CD14-positive monocyte (primary cell): ENCODE measurements around the gene HS3ST4. TPM values are rescaled to one million over a fixed set of nuclear protein-coding genes. Genes with fewer than 3 reads are reported as not detected.

Experiments
- DNase-seq, 3 donors: peaks; one replicate each; pipeline ENCODE4 v3.0.0-alpha.2; 2011 to 2022
- H2AFZ ChIP-seq: 2 replicates; pipeline ENCODE4 v1.6.0; 2012; ENCODE audit warnings: mild to moderate bottlenecking, low read depth, low read length, inconsistent platforms; ENCODE audit not compliant: insufficient read depth, poor library complexity, severe bottlenecking
- H3K27ac ChIP-seq, 2 donors: 1 replicate in 1 of 2; 2 replicates in 1 of 2; pipeline ENCODE4 v1.5.1; 2012 to 2013; ENCODE audit warnings: low read length in 2 of 2, control low read depth in 1 of 2, inconsistent platforms in 1 of 2, low read depth in 1 of 2, mild to moderate bottlenecking in 1 of 2
- H3K27me3 ChIP-seq, 2 donors: one replicate each; pipeline versions ENCODE4 v1.6.0 to v1.6.1; 2011 to 2013; ENCODE audit warnings: low read length in 2 of 2; ENCODE audit not compliant: control insufficient read depth in 2 of 2, insufficient read depth in 2 of 2
- H3K36me3 ChIP-seq, 2 donors: replicated peaks in 1 of 2; 1 replicate in 1 of 2; 2 replicates in 1 of 2; pipeline versions ENCODE4 v1.5.1 to v1.6.1; 2012 to 2013; ENCODE audit warnings: low read length in 2 of 2, control low read depth in 1 of 2, inconsistent platforms in 1 of 2, mild to moderate bottlenecking in 1 of 2; ENCODE audit not compliant: insufficient read depth in 2 of 2, control insufficient read depth in 1 of 2
- H3K4me1 ChIP-seq, 2 donors: 1 replicate in 1 of 2; 2 replicates in 1 of 2; pipeline versions ENCODE4 v1.5.1 to v1.6.1; 2012 to 2013; ENCODE audit warnings: low read length in 2 of 2, control low read depth in 1 of 2, inconsistent platforms in 1 of 2, mild to moderate bottlenecking in 1 of 2, moderate library complexity in 1 of 2; ENCODE audit not compliant: insufficient read depth in 2 of 2, control insufficient read depth in 1 of 2
- H3K4me2 ChIP-seq: replicated peaks from 2 replicates; pipeline ENCODE3; 2012; ENCODE audit warnings: low read length, moderate library complexity, mild to moderate bottlenecking; ENCODE audit not compliant: poor library complexity, severe bottlenecking; ENCODE audit errors: extremely low read depth
- H3K4me3 ChIP-seq, 3 experiments: fragments of 200-600 bp in 1 of 3; sonication (generic) in 1 of 3; replicated peaks in 1 of 3; 1 replicate in 2 of 3; 2 replicates in 1 of 3; pipeline ENCODE4 v1.5.1; 2011 to 2013; ENCODE audit warnings: low read length in 3 of 3, mild to moderate bottlenecking in 3 of 3, control low read depth in 2 of 3, low read depth in 2 of 3, inconsistent platforms in 1 of 3, moderate library complexity in 1 of 3
- H3K79me2 ChIP-seq: 2 replicates; pipeline ENCODE4 v1.6.0; 2012; ENCODE audit warnings: mild to moderate bottlenecking, control low read depth, inconsistent platforms, low read length, moderate library complexity; ENCODE audit not compliant: insufficient read depth
- H3K9ac ChIP-seq: 2 replicates; pipeline ENCODE4 v1.6.0; 2017; ENCODE audit warnings: low read length, mild to moderate bottlenecking; ENCODE audit not compliant: insufficient read depth, poor library complexity, severe bottlenecking
- H3K9me3 ChIP-seq, 2 donors: replicated peaks in 1 of 2; 1 replicate in 1 of 2; 2 replicates in 1 of 2; pipeline versions ENCODE4 v1.5.1 to v1.6.1; 2012 to 2013; ENCODE audit warnings: low read length in 2 of 2, control low read depth in 1 of 2; ENCODE audit not compliant: control insufficient read depth in 1 of 2, insufficient read depth in 1 of 2
- H4K20me1 ChIP-seq: 2 replicates; pipeline ENCODE4 v1.6.0; 2012; ENCODE audit warnings: mild to moderate bottlenecking, low read length, control low read depth, moderate library complexity; ENCODE audit not compliant: insufficient read depth
- H3K27ac Mint-ChIP-seq, 7 donors: one replicate each; pipeline ENCODE4 v1.8.0; 2020; ENCODE audit warnings: mild to moderate bottlenecking in 7 of 7, mixed read lengths in 7 of 7, moderate library complexity in 6 of 7, inconsistent platforms in 2 of 7
- H3K27me3 Mint-ChIP-seq, 3 donors: one replicate each; pipeline ENCODE4 v1.8.0; 2021 to 2022; ENCODE audit warnings: low read depth in 3 of 3, mild to moderate bottlenecking in 3 of 3, mixed read lengths in 3 of 3, moderate library complexity in 3 of 3, inconsistent platforms in 1 of 3
- H3K36me3 Mint-ChIP-seq, 2 donors: one replicate each; pipeline ENCODE4 v1.8.0; 2020; ENCODE audit warnings: mixed read lengths in 2 of 2, inconsistent platforms in 1 of 2, mild to moderate bottlenecking in 1 of 2
- H3K4me1 Mint-ChIP-seq: one replicate; pipeline ENCODE4 v1.8.0; 2020; ENCODE audit warnings: mild to moderate bottlenecking, mixed read lengths
- H3K4me3 Mint-ChIP-seq, 2 donors: one replicate each; pipeline ENCODE4 v1.8.0; 2020; ENCODE audit warnings: mild to moderate bottlenecking in 2 of 2, mixed read lengths in 2 of 2, moderate library complexity in 1 of 2
- H3K9me3 Mint-ChIP-seq, 7 donors: one replicate each; pipeline ENCODE4 v1.8.0; 2020 to 2022; ENCODE audit warnings: mixed read lengths in 7 of 7, mild to moderate bottlenecking in 6 of 7, moderate library complexity in 6 of 7, inconsistent platforms in 2 of 7
- CTCF ChIP-seq: fragments of 200-600 bp; IDR thresholded peaks from one replicate; pipeline ENCODE4 v1.8.0; 2022; ENCODE audit warnings: antibody characterized with exemption, mild to moderate bottlenecking
- WGBS: methylation state at CpG from one replicate; pipeline ENCODE4 v1.1.5; 2013; ENCODE audit warnings: missing lambda C conversion rate; ENCODE audit not compliant: insufficient coverage; 5-methylcytosine and 5-hydroxymethylcytosine counted together
- intact Hi-C, 2 donors: fragments of 100-400 bp; cut with micrococcal nuclease; formaldehyde crosslinking; loops; one replicate each; pipeline versions ENCODE4 v1.15.0 to v1.15.1; 2023
- polyA plus RNA-seq, 3 donors: library from polyadenylated mRNA; depleted of rRNA in 1 of 3; unstranded in 2 of 3; stranded (reverse) in 1 of 3; fragments of 300-500 nt in 2 of 3; fragments of >200 nt in 1 of 3; fragmentation: Illumina TruSeq in 2 of 3; gene quantifications; 1 replicate in 2 of 3; 2 replicates in 1 of 3; pipeline ENCODE4 v1.2.3, GENCODE V29; 2012 to 2021

HS3ST4 gene
- polyA plus RNA-seq, 3 donors = not detected

- no peaks in the 10 kb centered on the region for H3K36me3 Mint-ChIP-seq
- Histone ChIP-seq H3K79me2 (no peaks in the 10 kb centered on the region), H3K9me3 (no peaks in the 10 kb centered on the region), H3K36me3 (no peaks in the 10 kb centered on the region), H3K9ac (no peak overlapping the region), H2AFZ (no peak overlapping the region), H3K27me3 (no peaks in the 10 kb centered on the region), H4K20me1 (no peaks in the 10 kb centered on the region), H3K4me1 (no peaks in the 10 kb centered on the region), H3K27ac (no peak overlapping the region), H3K4me3 (no peak overlapping the region), H3K4me2 (no peak overlapping the region)
- no peak for DNase-seq
- intact Hi-C loops = no loop called here
- no peaks in the 10 kb centered on the region for H3K4me1 Mint-ChIP-seq
- WGBS = 80% methylated on average over 1 of the region's 3 CpGs
- peaks cover 0 to 7% (median 2%) of the 10 kb centered on the region in 7 donors for H3K9me3 Mint-ChIP-seq
- TF ChIP-seq CTCF = no peak
- H3K27me3 Mint-ChIP-seq = peaks cover 0 to 3% (median 2%) of the 10 kb centered on the region in 3 donors
- no peak overlapping the region for H3K27ac Mint-ChIP-seq
- no peak overlapping the region for H3K4me3 Mint-ChIP-seq
These were observed 167.9 kb downstream of the HS3ST4 start for GRCh38 chr16:25859645-25860044.

DNA sequence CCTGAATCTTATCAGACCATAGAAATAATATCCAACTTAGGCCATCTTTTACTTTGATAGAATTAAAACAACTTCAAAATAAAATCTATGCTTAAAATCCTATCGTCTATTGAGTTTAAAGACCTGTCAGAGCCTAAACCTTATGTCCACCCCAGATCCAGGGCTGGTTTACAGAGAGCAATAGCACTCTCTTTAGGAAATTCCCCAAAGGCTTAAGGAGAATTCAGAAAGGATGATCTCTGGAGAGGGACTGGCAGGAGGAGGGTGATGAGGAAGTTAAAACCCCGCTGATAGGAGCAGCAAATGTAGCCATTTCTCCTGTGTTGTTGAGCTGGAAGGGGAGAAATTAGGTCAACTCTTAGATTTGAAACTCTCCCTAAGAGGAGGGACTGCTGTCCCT is 175.3 kb downstream of the HS3ST4 start:
- H3K9me3 ChIP-seq = no peaks in the 10 kb centered on the region
- H3K27me3 ChIP-seq = no peaks in the 10 kb centered on the region
- H3K4me2 ChIP-seq = no peak overlapping the region
- H4K20me1 ChIP-seq = no peaks in the 10 kb centered on the region
- H3K4me1 Mint-ChIP-seq = no peaks in the 10 kb centered on the region
- no peaks in the 10 kb centered on the region for H3K36me3 ChIP-seq
- intact Hi-C loops = no loop called here
- peaks cover 0 to 3% (median 0%) of the 10 kb centered on the region in 7 donors for H3K9me3 Mint-ChIP-seq
- H3K9ac ChIP-seq = no peak overlapping the region
- no peak overlapping the region for H3K4me3 ChIP-seq
- no peak for DNase-seq
- no peak overlapping the region for H3K27ac Mint-ChIP-seq
- no peaks in the 10 kb centered on the region for H3K4me1 ChIP-seq
- H3K4me3 Mint-ChIP-seq = no peak overlapping the region
- H3K27ac ChIP-seq = no peak overlapping the region
- TF ChIP-seq CTCF = no peak
- 0% methylated on average over 1 of the region's 2 CpGs for WGBS
- no peaks in the 10 kb centered on the region for H3K36me3 Mint-ChIP-seq
- H3K27me3 Mint-ChIP-seq = no peaks in the 10 kb centered on the region
- H3K79me2 ChIP-seq = no peaks in the 10 kb centered on the region
- no peak overlapping the region for H2AFZ ChIP-seq
